SU-DHL-6 (cell line): ENCODE results near the gene IL12RB2.

ENCODE experiments used
- CTCF ChIP-seq: fragments of 200-600 bp; sonication (generic); IDR thresholded peaks from one replicate; pipeline ENCODE4 v1.5.1; 2017; ENCODE audit warnings: antibody characterized with exemption, mild to moderate bottlenecking, low read length, moderate library complexity; ENCODE audit not compliant: insufficient read depth, poor library complexity, severe bottlenecking
- EZH2phosphoT487 ChIP-seq: fragments of 200-600 bp; sonication (generic), shearing (Covaris generic); conservative IDR thresholded peaks from 2 replicates; pipeline ENCODE4 v1.6.1; 2018; ENCODE audit warnings: mild to moderate bottlenecking, antibody characterized with exemption, low read length, moderate library complexity, mixed read lengths

DNA sequence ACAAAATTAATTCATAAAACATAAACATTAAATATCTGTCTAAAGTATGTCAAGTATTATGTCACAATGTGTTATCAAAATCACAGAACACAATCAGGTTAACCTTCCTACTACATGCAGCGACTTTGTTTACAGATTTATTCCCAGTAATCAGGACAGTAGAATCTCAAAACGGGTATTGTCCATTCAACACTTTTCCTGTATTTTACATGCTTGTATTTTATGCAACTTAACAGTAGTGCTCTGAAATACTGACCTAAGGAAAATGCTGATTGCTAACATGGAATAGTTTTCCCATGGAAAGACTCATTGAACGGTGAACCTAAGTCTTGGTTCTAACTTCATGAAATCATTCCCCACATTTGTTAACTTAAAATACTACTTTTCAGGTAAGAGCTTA is 120.3 kb downstream of the IL12RB2 start:
- TF ChIP-seq CTCF (no peak), EZH2phosphoT487 (no peak)
